WI38 (cell line): ENCODE data around the gene EFCAB8.
"Not testable (repeated sequence)": the region's sequence is repeated elsewhere in the genome, so short reads cannot be mapped to it uniquely, and the experiment has no call there.

Experiments
- H3K4me3 ChIP-seq: 2 replicates; pipeline ENCODE4 v1.5.1; 2011; ENCODE audit warnings: low read depth, mild to moderate bottlenecking, control low read depth, low read length
- TF ChIP-seq, protein P1 (sequence below): IDR thresholded peaks from 2 replicates; pipeline ENCODE4 v1.5.1; 2012; ENCODE audit warnings: low read depth, mild to moderate bottlenecking, control low read depth, low read length

Gene EFCAB8

GRCh38 chr20:32941155-32941885 lies 82.6 kb downstream of the EFCAB8 start:
- TF ChIP-seq, protein P1, sequence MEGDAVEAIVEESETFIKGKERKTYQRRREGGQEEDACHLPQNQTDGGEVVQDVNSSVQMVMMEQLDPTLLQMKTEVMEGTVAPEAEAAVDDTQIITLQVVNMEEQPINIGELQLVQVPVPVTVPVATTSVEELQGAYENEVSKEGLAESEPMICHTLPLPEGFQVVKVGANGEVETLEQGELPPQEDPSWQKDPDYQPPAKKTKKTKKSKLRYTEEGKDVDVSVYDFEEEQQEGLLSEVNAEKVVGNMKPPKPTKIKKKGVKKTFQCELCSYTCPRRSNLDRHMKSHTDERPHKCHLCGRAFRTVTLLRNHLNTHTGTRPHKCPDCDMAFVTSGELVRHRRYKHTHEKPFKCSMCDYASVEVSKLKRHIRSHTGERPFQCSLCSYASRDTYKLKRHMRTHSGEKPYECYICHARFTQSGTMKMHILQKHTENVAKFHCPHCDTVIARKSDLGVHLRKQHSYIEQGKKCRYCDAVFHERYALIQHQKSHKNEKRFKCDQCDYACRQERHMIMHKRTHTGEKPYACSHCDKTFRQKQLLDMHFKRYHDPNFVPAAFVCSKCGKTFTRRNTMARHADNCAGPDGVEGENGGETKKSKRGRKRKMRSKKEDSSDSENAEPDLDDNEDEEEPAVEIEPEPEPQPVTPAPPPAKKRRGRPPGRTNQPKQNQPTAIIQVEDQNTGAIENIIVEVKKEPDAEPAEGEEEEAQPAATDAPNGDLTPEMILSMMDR = no peak
- H3K4me3 ChIP-seq = no peak overlapping the region

DNA sequence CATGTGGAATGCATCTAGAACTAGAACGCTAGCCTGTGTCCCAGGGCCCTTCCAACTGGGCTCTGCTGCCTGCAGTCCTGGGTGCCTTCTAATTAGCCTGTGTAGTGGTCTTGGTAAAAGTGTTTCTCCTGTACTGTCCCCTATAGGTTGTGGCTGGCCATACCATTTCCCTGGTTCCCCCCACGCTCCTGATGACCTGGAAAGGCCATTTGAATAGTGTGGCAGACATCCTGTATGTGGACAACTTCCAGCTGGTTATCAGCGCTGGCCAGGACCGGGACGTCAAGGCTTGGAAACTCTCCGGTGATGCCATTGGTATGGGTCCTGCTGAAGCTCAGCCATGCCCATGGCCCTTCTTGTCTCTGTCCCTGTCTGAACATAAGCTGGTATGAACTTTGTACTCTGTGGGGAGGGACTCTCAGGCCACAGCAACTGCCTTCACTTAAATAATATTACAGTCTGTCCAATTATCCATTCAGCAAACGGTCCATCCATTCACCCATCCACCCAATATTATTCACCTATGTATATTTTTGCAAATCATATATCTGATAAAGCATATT lies 84.8 kb downstream of the EFCAB8 start:
- TF ChIP-seq, protein P1 = no peak

DNA sequence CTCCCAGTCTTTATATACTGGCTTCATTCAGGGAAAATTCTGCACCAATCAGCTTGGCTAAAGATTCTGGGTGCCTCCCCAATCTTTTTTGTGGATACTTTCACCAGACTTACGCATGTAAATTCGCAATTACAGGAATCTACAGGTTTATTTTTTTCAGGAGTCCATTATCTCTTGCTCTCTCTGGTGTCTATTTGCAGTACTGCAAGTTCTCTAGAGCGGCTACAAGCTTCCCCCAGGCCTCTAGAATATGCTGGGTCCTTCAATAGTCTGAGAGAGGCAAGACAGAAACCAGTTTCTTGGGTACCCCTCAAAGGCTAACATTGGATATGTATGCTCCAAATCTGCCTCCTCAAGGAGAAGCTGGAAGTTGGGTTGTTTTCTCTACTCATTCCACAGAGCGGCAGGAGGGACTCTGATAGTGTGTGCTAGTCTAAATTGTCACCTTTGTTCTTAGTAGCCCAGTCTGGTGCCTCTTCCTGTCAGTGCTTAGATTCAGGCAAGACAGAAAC lies 87.0 kb downstream of the EFCAB8 start:
- no peak overlapping the region for H3K4me3 ChIP-seq
- TF ChIP-seq, protein P1 = peak; percentile 64

More for the DNA sequence above, 84.8 kb downstream of the EFCAB8 start:
- H3K4me3 ChIP-seq = no peak overlapping the region

GRCh38 chr20:32946629-32947028 lies 87.9 kb downstream of the EFCAB8 start:
- no peak overlapping the region for H3K4me3 ChIP-seq
- TF ChIP-seq, protein P1 = no peak

DNA sequence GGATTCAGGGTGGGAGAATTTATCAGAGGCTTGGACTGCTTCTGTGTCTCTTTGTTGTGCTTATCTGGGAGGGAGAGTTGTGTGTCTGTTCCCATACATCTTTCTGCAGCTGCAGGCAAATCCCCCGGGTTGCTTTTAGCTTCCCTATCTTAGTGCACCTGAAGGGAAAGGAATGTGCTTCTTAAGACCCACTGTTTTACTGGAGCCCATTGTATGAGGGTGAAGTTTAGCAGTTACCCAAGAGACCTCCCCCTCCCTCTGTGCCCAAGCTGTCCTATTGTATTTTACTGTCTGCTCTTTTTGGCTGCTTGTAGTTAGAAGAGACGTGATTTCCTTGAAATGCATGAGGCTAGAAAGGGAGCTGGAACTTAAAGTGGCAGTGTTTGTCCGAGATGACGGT lies 91.8 kb downstream of the EFCAB8 start:
- not testable (repeated sequence) for H3K4me3 ChIP-seq

- TF ChIP-seq, protein P1 = no peak
- H3K4me3 ChIP-seq = no peak overlapping the region
Observed at GRCh38 chr20:32957459-32957858, 98.7 kb downstream of the EFCAB8 start.

- no peak overlapping the region for H3K4me3 ChIP-seq
- TF ChIP-seq, protein P1 = no peak
Observed at GRCh38 chr20:32958574-32958973, 99.9 kb downstream of the EFCAB8 start.
